CD8-positive, alpha-beta memory T cell (primary cell): ENCODE results near the gene RELN. TPM values are rescaled to one million over a fixed set of nuclear protein-coding genes. Genes with fewer than 3 reads are reported as not detected.
"Not testable (repeated sequence)": the region's sequence is repeated elsewhere in the genome, so short reads cannot be mapped to it uniquely, and the experiment has no call there.

Source experiments
- CTCF ChIA-PET: fragments of 350-600 bp; sonication (Branson Sonifier 250); formaldehyde crosslinking; loops from one replicate; lab custom pipeline; 2021; ENCODE audit warnings: antibody characterized with exemption; lab: Charles Lee
- POLR2A ChIA-PET: fragments of 350-600 bp; sonication (Branson Sonifier 250); formaldehyde crosslinking; loops from one replicate; lab custom pipeline; 2021; ENCODE audit warnings: antibody characterized with exemption; lab: Charles Lee
- DNase-seq, 5 donors: peaks; one replicate each; pipeline versions ENCODE4 v3.0.0 to v3.0.0-alpha.2; 2020 to 2022; ENCODE audit warnings: mixed read lengths in 1 of 5
- H3K27ac ChIP-seq: one replicate; pipeline ENCODE4 v1.7.0; 2013; ENCODE audit warnings: low read depth, mild to moderate bottlenecking, low read length, moderate library complexity
- H3K27me3 ChIP-seq: 2 replicates; pipeline ENCODE4 v1.7.0; 2013; ENCODE audit warnings: low read length, mild to moderate bottlenecking; ENCODE audit not compliant: insufficient read depth, poor library complexity, severe bottlenecking
- H3K36me3 ChIP-seq: 2 replicates; pipeline ENCODE4 v1.7.0; 2013; ENCODE audit warnings: mild to moderate bottlenecking, low read length, moderate library complexity; ENCODE audit not compliant: insufficient read depth
- H3K4me1 ChIP-seq: 2 replicates; pipeline ENCODE4 v1.7.0; 2013; ENCODE audit warnings: mild to moderate bottlenecking, low read length, moderate library complexity; ENCODE audit not compliant: insufficient read depth
- H3K4me3 ChIP-seq: 2 replicates; pipeline ENCODE4 v1.7.0; 2013; ENCODE audit warnings: mild to moderate bottlenecking, low read length
- H3K9me3 ChIP-seq: 2 replicates; pipeline ENCODE4 v1.7.0; 2013; ENCODE audit warnings: mild to moderate bottlenecking, low read length
- H3K27ac Mint-ChIP-seq, 8 donors: one replicate each; pipeline ENCODE4 v1.8.0; 2020 to 2021; ENCODE audit warnings: mixed read lengths in 8 of 8, mild to moderate bottlenecking in 6 of 8, inconsistent platforms in 3 of 8, moderate library complexity in 3 of 8
- H3K27me3 Mint-ChIP-seq, 2 donors: one replicate each; pipeline ENCODE4 v1.8.0; 2020 to 2021; ENCODE audit warnings: mixed read lengths in 2 of 2, mild to moderate bottlenecking in 1 of 2, moderate library complexity in 1 of 2
- H3K36me3 Mint-ChIP-seq, 3 donors: one replicate each; pipeline ENCODE4 v1.8.0; 2020 to 2021; ENCODE audit warnings: mixed read lengths in 3 of 3, inconsistent platforms in 1 of 3, mild to moderate bottlenecking in 1 of 3
- H3K4me1 Mint-ChIP-seq, 3 donors: one replicate each; pipeline ENCODE4 v1.8.0; 2020 to 2021; ENCODE audit warnings: mixed read lengths in 3 of 3, inconsistent platforms in 1 of 3, mild to moderate bottlenecking in 1 of 3
- H3K4me3 Mint-ChIP-seq, 7 donors: one replicate each; pipeline ENCODE4 v1.8.0; 2020 to 2021; ENCODE audit warnings: mixed read lengths in 7 of 7, mild to moderate bottlenecking in 6 of 7, moderate library complexity in 4 of 7, inconsistent platforms in 2 of 7
- H3K9me3 Mint-ChIP-seq, 5 donors: one replicate each; pipeline ENCODE4 v1.8.0; 2020 to 2022; ENCODE audit warnings: mixed read lengths in 5 of 5, mild to moderate bottlenecking in 3 of 5, moderate library complexity in 2 of 5, inconsistent platforms in 1 of 5
- polyA plus RNA-seq: library from polyadenylated mRNA; unstranded; fragments of 300-500 nt; fragmentation: Illumina TruSeq; gene quantifications from one replicate; pipeline ENCODE4 v1.2.3, GENCODE V29; 2021
- total RNA-seq, 2 experiments: library from RNA; stranded (reverse); gene quantifications; one replicate each; pipeline ENCODE4 v1.2.3, GENCODE V29; 2021

Gene RELN
- total and polyA plus RNA-seq, 3 experiments from 2014 or later: not detected

GRCh38 chr7:103780561-103780960 lies 208.9 kb downstream of the RELN start:
- H3K36me3 ChIP-seq, H3K4me3 ChIP-seq, H3K27me3 ChIP-seq, H3K9me3 ChIP-seq, H3K9me3 Mint-ChIP-seq, POLR2A ChIA-PET, DNase-seq, H3K27ac ChIP-seq, H3K4me1 Mint-ChIP-seq, H3K4me1 ChIP-seq, H3K27ac Mint-ChIP-seq, H3K4me3 Mint-ChIP-seq, H3K36me3 Mint-ChIP-seq, CTCF ChIA-PET: not testable (repeated sequence)
- peaks cover 2 to 12% of the 10 kb centered on the region in 2 donors for H3K27me3 Mint-ChIP-seq

- H3K27me3 ChIP-seq: no peaks in the 10 kb centered on the region
- H3K27me3 Mint-ChIP-seq: peaks cover 0 to 5% of the 10 kb centered on the region in 2 donors
- ChIA-PET POLR2A (no interaction called here), CTCF (no interaction called here)
- no peaks in the 10 kb centered on the region for H3K36me3 Mint-ChIP-seq
- H3K4me1 Mint-ChIP-seq: no peaks in the 10 kb centered on the region
- no peaks in the 10 kb centered on the region for H3K4me1 ChIP-seq
- no peaks in the 10 kb centered on the region for H3K9me3 ChIP-seq
- no peak overlapping the region for H3K27ac ChIP-seq
- no peak for DNase-seq
- no peaks in the 10 kb centered on the region for H3K36me3 ChIP-seq
- peaks cover 0 to 3% (median 0%) of the 10 kb centered on the region in 5 donors for H3K9me3 Mint-ChIP-seq
- no peak overlapping the region for H3K4me3 ChIP-seq
- H3K4me3 Mint-ChIP-seq: no peak overlapping the region
- no peak overlapping the region for H3K27ac Mint-ChIP-seq
These were observed 212.0 kb downstream of the RELN start for GRCh38 chr7:103777440-103777839.

- no peaks in the 10 kb centered on the region for H3K36me3 Mint-ChIP-seq
- Histone ChIP-seq H3K9me3 (no peaks in the 10 kb centered on the region), H3K27me3 (no peaks in the 10 kb centered on the region), H3K27ac (no peak overlapping the region), H3K36me3 (no peaks in the 10 kb centered on the region), H3K4me1 (no peaks in the 10 kb centered on the region), H3K4me3 (no peak overlapping the region)
- CTCF ChIA-PET: no interaction called here
- no peak overlapping the region for H3K4me3 Mint-ChIP-seq
- H3K27me3 Mint-ChIP-seq: peaks cover 6% of the 10 kb centered on the region in 2 donors
- POLR2A ChIA-PET: no interaction called here
- H3K4me1 Mint-ChIP-seq: no peaks in the 10 kb centered on the region
- H3K9me3 Mint-ChIP-seq: peaks cover 0 to 2% (median 0%) of the 10 kb centered on the region in 5 donors
- no peak for DNase-seq
- peak overlapping the region in 1 of 8 donors; percentile 82 for H3K27ac Mint-ChIP-seq
These were observed 215.7 kb downstream of the RELN start for GRCh38 chr7:103773726-103774125.

GRCh38 chr7:103772171-103772773 lies 217.2 kb downstream of the RELN start:
- CTCF ChIA-PET: no interaction called here
- no peak overlapping the region for H3K4me3 Mint-ChIP-seq

GRCh38 chr7:103771294-103771693 lies 218.2 kb downstream of the RELN start:
- no peak overlapping the region for H3K4me3 Mint-ChIP-seq
- ChIA-PET POLR2A (no interaction called here), CTCF (no interaction called here)
- H3K9me3 Mint-ChIP-seq: peaks cover 0 to 2% (median 0%) of the 10 kb centered on the region in 5 donors
- H3K27me3 Mint-ChIP-seq: peaks cover 4 to 6% of the 10 kb centered on the region in 2 donors
- H3K4me1 Mint-ChIP-seq: no peaks in the 10 kb centered on the region
- DNase-seq: no peak
- H3K36me3 ChIP-seq: no peaks in the 10 kb centered on the region
- H3K4me3 ChIP-seq: no peak overlapping the region
- no peaks in the 10 kb centered on the region for H3K27me3 ChIP-seq
- no peak overlapping the region for H3K27ac Mint-ChIP-seq
- no peaks in the 10 kb centered on the region for H3K36me3 Mint-ChIP-seq
- no peaks in the 10 kb centered on the region for H3K9me3 ChIP-seq
- no peak overlapping the region for H3K27ac ChIP-seq
- no peaks in the 10 kb centered on the region for H3K4me1 ChIP-seq

More at GRCh38 chr7:103772171-103772773, 217.2 kb downstream of the RELN start:
- DNase-seq: no peak
- POLR2A ChIA-PET: no interaction called here
- Mint-ChIP-seq H3K4me1 (no peaks in the 10 kb centered on the region), H3K27me3 (peaks cover 4 to 6% of the 10 kb centered on the region in 2 donors), H3K9me3 (peaks cover 0 to 2% (median 0%) of the 10 kb centered on the region in 5 donors), H3K36me3 (no peaks in the 10 kb centered on the region), H3K27ac (no peak overlapping the region)
- Histone ChIP-seq H3K36me3 (no peaks in the 10 kb centered on the region), H3K27me3 (no peaks in the 10 kb centered on the region), H3K4me3 (no peak overlapping the region), H3K9me3 (no peaks in the 10 kb centered on the region), H3K4me1 (no peaks in the 10 kb centered on the region), H3K27ac (no peak overlapping the region)

GRCh38 chr7:103766660-103767059 lies 222.8 kb downstream of the RELN start:
- Mint-ChIP-seq H3K36me3 (no peaks in the 10 kb centered on the region), H3K27ac (no peak overlapping the region), H3K9me3 (peaks cover 0 to 2% (median 0%) of the 10 kb centered on the region in 5 donors), H3K27me3 (peaks cover 3 to 17% of the 10 kb centered on the region in 2 donors), H3K4me1 (no peaks in the 10 kb centered on the region), H3K4me3 (no peak overlapping the region)
- Histone ChIP-seq H3K4me1 (no peaks in the 10 kb centered on the region), H3K27ac (no peak overlapping the region), H3K4me3 (no peak overlapping the region), H3K9me3 (no peaks in the 10 kb centered on the region), H3K36me3 (no peaks in the 10 kb centered on the region), H3K27me3 (no peaks in the 10 kb centered on the region)
- POLR2A ChIA-PET: no interaction called here
- CTCF ChIA-PET: no interaction called here
- no peak for DNase-seq

GRCh38 chr7:103765901-103766300 lies 223.6 kb downstream of the RELN start:
- POLR2A ChIA-PET: no interaction called here
- H3K27me3 Mint-ChIP-seq: peaks cover 3 to 12% of the 10 kb centered on the region in 2 donors
- CTCF ChIA-PET: no interaction called here
- DNase-seq: no peak
- no peak overlapping the region for H3K4me3 Mint-ChIP-seq
- no peaks in the 10 kb centered on the region for H3K27me3 ChIP-seq
- no peaks in the 10 kb centered on the region for H3K4me1 Mint-ChIP-seq
- no peak overlapping the region for H3K4me3 ChIP-seq
- no peak overlapping the region for H3K27ac Mint-ChIP-seq
- H3K9me3 ChIP-seq: no peaks in the 10 kb centered on the region
- no peaks in the 10 kb centered on the region for H3K36me3 Mint-ChIP-seq
- no peaks in the 10 kb centered on the region for H3K36me3 ChIP-seq
- H3K9me3 Mint-ChIP-seq: no peaks in the 10 kb centered on the region
- no peak overlapping the region for H3K27ac ChIP-seq
- H3K4me1 ChIP-seq: no peaks in the 10 kb centered on the region

- CTCF ChIA-PET: no interaction called here
- H3K36me3 ChIP-seq: no peaks in the 10 kb centered on the region
- Mint-ChIP-seq H3K4me3 (no peak overlapping the region), H3K4me1 (no peaks in the 10 kb centered on the region), H3K9me3 (no peaks in the 10 kb centered on the region), H3K27ac (no peak overlapping the region), H3K36me3 (no peaks in the 10 kb centered on the region), H3K27me3 (peaks cover 3 to 12% of the 10 kb centered on the region in 2 donors)
- no peak for DNase-seq
- POLR2A ChIA-PET: no interaction called here
- H3K27ac ChIP-seq: no peak overlapping the region
- no peaks in the 10 kb centered on the region for H3K4me1 ChIP-seq
- H3K9me3 ChIP-seq: no peaks in the 10 kb centered on the region
- H3K4me3 ChIP-seq: no peak overlapping the region
- H3K27me3 ChIP-seq: no peaks in the 10 kb centered on the region
These were observed 224.6 kb downstream of the RELN start for GRCh38 chr7:103764901-103765300.
